NK-92 (cell line): ENCODE measurements around the gene LMBR1.
"Not testable (repeated sequence)": the region's sequence is repeated elsewhere in the genome, so short reads cannot be mapped to it uniquely, and the experiment has no call there.

ENCODE experiments used
- DNase-seq: peaks from one replicate; lab custom pipeline; 2025; ENCODE audit not compliant: unreplicated experiment; lab: John Stamatoyannopoulos, UW

Gene LMBR1

GRCh38 chr7:156848979-156849378 is 44.0 kb downstream of the LMBR1 start:
- DNase-seq = no peak

- DNase-seq = no peak
Observed at GRCh38 chr7:156845379-156846101, 47.4 kb downstream of the LMBR1 start.

- not testable (repeated sequence) for DNase-seq
Observed at GRCh38 chr7:156843582-156843981, 49.4 kb downstream of the LMBR1 start.

GRCh38 chr7:156843157-156843556 is 49.8 kb downstream of the LMBR1 start:
- DNase-seq = no peak

GRCh38 chr7:156842740-156843140 is 50.2 kb downstream of the LMBR1 start:
- no peak for DNase-seq

- no peak for DNase-seq
Observed at GRCh38 chr7:156842317-156842716, 50.7 kb downstream of the LMBR1 start.

GRCh38 chr7:156841497-156841896 is 51.5 kb downstream of the LMBR1 start:
- no peak for DNase-seq

GRCh38 chr7:156840134-156840533 is 52.8 kb downstream of the LMBR1 start:
- DNase-seq = no peak

GRCh38 chr7:156836443-156836842 is 56.5 kb downstream of the LMBR1 start:
- DNase-seq = no peak

GRCh38 chr7:156834462-156834861 is 58.5 kb downstream of the LMBR1 start:
- DNase-seq = no peak

- no peak for DNase-seq
Observed at GRCh38 chr7:156833312-156833711, 59.7 kb downstream of the LMBR1 start.

- no peak for DNase-seq
Observed at GRCh38 chr7:156832195-156832877, 60.6 kb downstream of the LMBR1 start.

- DNase-seq = no peak
Observed at GRCh38 chr7:156829669-156830336, 63.2 kb downstream of the LMBR1 start.

- no peak for DNase-seq
Observed at GRCh38 chr7:156827587-156828203, 65.3 kb downstream of the LMBR1 start.

GRCh38 chr7:156823435-156823834 is 69.5 kb downstream of the LMBR1 start:
- no peak for DNase-seq

- DNase-seq = no peak
Observed at GRCh38 chr7:156820445-156821063, 72.4 kb downstream of the LMBR1 start.

GRCh38 chr7:156819733-156820295 is 73.2 kb downstream of the LMBR1 start:
- DNase-seq = no peak

- DNase-seq = no peak
Observed at GRCh38 chr7:156818133-156818532, 74.8 kb downstream of the LMBR1 start.

- no peak for DNase-seq
Observed at GRCh38 chr7:156816943-156817572, 75.9 kb downstream of the LMBR1 start.

GRCh38 chr7:156811706-156812105 is 81.3 kb downstream of the LMBR1 start:
- no peak for DNase-seq
